ENCODE results near the gene SLC16A11.

DNA sequence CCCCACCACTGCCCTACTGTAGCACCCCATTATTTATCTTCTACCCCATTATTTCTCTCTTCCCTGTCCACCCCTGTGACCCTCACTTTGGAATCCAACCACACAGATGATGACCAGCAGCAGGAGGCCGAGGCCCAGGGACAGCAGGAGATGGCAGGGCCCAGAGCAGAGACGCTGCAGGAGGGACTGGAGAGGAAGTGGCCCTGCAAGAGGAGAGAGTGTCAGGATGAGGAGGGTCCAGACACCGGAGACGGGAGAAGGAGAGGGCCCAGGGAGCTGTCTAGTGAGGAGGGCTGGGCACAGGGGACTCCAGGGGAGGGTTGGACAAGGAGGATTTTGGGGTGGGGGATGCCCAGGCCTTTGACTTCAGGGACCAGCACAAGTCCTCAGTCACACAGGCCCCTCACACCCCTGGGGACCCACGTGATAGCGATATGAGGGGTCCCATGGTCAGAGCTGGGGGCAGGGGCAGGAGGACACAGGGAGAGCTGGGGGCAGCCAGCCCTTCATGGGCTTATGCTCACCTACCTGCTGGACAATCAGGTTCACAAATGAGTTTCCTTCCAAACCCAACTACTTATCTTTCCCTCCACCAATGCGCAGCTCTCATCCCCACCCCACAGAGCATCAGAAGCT lies 34.1 kb upstream of the SLC16A11 start:
- no peak for TF ChIP-seq POLR2AphosphoS5 (IDR thresholded peaks at IDR 0.05)
- TF ChIP-seq, protein P1, sequence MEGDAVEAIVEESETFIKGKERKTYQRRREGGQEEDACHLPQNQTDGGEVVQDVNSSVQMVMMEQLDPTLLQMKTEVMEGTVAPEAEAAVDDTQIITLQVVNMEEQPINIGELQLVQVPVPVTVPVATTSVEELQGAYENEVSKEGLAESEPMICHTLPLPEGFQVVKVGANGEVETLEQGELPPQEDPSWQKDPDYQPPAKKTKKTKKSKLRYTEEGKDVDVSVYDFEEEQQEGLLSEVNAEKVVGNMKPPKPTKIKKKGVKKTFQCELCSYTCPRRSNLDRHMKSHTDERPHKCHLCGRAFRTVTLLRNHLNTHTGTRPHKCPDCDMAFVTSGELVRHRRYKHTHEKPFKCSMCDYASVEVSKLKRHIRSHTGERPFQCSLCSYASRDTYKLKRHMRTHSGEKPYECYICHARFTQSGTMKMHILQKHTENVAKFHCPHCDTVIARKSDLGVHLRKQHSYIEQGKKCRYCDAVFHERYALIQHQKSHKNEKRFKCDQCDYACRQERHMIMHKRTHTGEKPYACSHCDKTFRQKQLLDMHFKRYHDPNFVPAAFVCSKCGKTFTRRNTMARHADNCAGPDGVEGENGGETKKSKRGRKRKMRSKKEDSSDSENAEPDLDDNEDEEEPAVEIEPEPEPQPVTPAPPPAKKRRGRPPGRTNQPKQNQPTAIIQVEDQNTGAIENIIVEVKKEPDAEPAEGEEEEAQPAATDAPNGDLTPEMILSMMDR (IDR thresholded peaks at IDR 0.05) = no peak
